Gastroesophageal sphincter (tissue), 4 donors: Measurements from ENCODE around the gene ZNF778. TPM values are rescaled to one million over a fixed set of nuclear protein-coding genes. Genes with fewer than 3 reads are reported as not detected.

Experiments
- ATAC-seq: fragments of 150-250 bp; one replicate; pipeline ENCODE4 v1.9.1; 2016; ENCODE audit warnings: mild to moderate bottlenecking, moderate library complexity
- H3K27ac ChIP-seq, 4 donors: fragments of 200-600 bp; sonication (generic) in 3 of 4; 1 replicate in 3 of 4; 2 replicates in 1 of 4; pipeline ENCODE4 v1.5.1; 2016 to 2019
- H3K27me3 ChIP-seq: fragments of 200-600 bp; sonication (generic); one replicate; pipeline ENCODE4 v1.5.1; 2019
- H3K36me3 ChIP-seq, 2 donors: fragments of 200-600 bp; sonication (generic); one replicate each; pipeline ENCODE4 v1.5.1; 2019; ENCODE audit warnings: control low read depth in 1 of 2
- H3K4me1 ChIP-seq, 3 donors: fragments of 200-600 bp; sonication (generic); 1 replicate in 2 of 3; 2 replicates in 1 of 3; pipeline ENCODE4 v1.5.1; 2016 to 2019; ENCODE audit warnings: control low read depth in 2 of 3
- H3K4me3 ChIP-seq, 2 donors: fragments of 200-600 bp; sonication (generic); one replicate each; pipeline ENCODE4 v1.5.1; 2019; ENCODE audit warnings: mild to moderate bottlenecking in 1 of 2, moderate library complexity in 1 of 2
- H3K9me3 ChIP-seq, 3 donors: fragments of 200-600 bp; sonication (generic); one replicate each; pipeline ENCODE4 v1.5.1; 2017 to 2019; ENCODE audit warnings: control low read depth in 2 of 3
- EP300 ChIP-seq: sonication (generic); formaldehyde crosslinking; IDR thresholded peaks from one replicate; pipeline ENCODE4 v1.6.1; 2017; ENCODE audit warnings: antibody characterized with exemption, mild to moderate bottlenecking
- POLR2A ChIP-seq, 2 donors: fragments of 450-650 bp; IDR thresholded peaks; one replicate each; pipeline ENCODE4 v1.6.1; 2017; ENCODE audit warnings: antibody characterized with exemption in 2 of 2, mild to moderate bottlenecking in 2 of 2, moderate library complexity in 1 of 2
- POLR2AphosphoS5 ChIP-seq: sonication (generic); formaldehyde crosslinking; IDR thresholded peaks from one replicate; pipeline ENCODE4 v1.6.1; 2017; ENCODE audit warnings: antibody characterized with exemption
- whole genome bisulfite sequencing, 2 donors: methylation state at CpG; one replicate each; pipeline ENCODE4 v1.1.5; 2018; ENCODE audit warnings: low coverage in 1 of 2; 5-methylcytosine and 5-hydroxymethylcytosine counted together
- total RNA-seq, 4 donors: library from RNA; depleted of rRNA; stranded (reverse); fragments of >200 nt; gene quantifications; one replicate each; pipeline ENCODE4 v1.1.0, GENCODE V29; 2016
- TF ChIP-seq, protein P1 (sequence below), 4 experiments: fragments of 200-600 bp in 2 of 4; fragments of 450-650 bp in 2 of 4; sonication (generic) in 1 of 4; IDR thresholded peaks; one replicate each; pipeline ENCODE4 v1.5.1; 2017 to 2019; ENCODE audit warnings: antibody characterized with exemption in 4 of 4, mild to moderate bottlenecking in 2 of 4, moderate library complexity in 2 of 4

The ZNF778 gene
- total RNA-seq, 4 donors from 2014 or later, result 11.1 to 28.0 (median 12.4) TPM

DNA sequence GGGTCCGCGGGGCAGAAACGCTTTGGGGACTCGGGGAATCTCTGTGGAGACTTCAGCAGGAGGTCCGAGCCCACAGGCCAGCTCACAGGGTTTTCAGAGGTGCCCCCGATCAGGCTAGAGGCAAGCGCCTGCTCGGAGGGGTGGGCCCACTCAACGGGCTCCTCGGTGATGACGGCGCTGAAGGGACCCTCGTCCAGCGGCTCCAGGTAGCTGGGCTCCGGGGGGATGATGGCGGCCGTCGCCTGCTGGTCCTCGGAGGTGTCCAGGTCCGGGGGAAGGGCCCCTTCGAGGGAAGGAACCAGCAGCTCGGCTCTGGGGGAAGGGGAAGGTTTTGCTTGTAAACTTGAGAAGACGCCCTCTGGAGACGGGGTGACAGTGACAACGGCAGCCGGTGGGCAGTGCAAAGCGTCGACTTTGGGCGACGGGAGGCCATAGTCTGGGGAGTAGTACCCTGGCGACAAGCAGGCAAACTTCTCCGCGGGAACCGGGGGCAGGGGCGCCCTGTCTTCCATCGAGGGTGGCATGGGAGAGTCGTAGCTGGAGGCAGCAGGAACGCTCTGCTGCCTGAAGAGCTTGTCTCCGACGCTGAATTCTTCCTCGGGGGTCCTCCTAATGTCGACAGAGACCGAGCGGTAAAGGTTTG is 63.2 kb downstream of the ZNF778 start:
- TF ChIP-seq EP300, result no peak
- no peak for TF ChIP-seq POLR2AphosphoS5
- TF ChIP-seq POLR2A (IDR thresholded peaks at IDR 0.05), result no peak
- TF ChIP-seq, protein P1, sequence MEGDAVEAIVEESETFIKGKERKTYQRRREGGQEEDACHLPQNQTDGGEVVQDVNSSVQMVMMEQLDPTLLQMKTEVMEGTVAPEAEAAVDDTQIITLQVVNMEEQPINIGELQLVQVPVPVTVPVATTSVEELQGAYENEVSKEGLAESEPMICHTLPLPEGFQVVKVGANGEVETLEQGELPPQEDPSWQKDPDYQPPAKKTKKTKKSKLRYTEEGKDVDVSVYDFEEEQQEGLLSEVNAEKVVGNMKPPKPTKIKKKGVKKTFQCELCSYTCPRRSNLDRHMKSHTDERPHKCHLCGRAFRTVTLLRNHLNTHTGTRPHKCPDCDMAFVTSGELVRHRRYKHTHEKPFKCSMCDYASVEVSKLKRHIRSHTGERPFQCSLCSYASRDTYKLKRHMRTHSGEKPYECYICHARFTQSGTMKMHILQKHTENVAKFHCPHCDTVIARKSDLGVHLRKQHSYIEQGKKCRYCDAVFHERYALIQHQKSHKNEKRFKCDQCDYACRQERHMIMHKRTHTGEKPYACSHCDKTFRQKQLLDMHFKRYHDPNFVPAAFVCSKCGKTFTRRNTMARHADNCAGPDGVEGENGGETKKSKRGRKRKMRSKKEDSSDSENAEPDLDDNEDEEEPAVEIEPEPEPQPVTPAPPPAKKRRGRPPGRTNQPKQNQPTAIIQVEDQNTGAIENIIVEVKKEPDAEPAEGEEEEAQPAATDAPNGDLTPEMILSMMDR (IDR thresholded peaks at IDR 0.05), result no peak

GRCh38 chr16:89281189-89281577 is 63.7 kb downstream of the ZNF778 start:
- TF ChIP-seq POLR2AphosphoS5, result no peak
- TF ChIP-seq, protein P1 (IDR thresholded peaks at IDR 0.05), result no peak
- TF ChIP-seq EP300, result no peak
- H3K9me3 ChIP-seq, result no peaks in the 10 kb centered on the region

More for the DNA sequence above, 63.2 kb downstream of the ZNF778 start:
- no peaks in the 10 kb centered on the region for H3K9me3 ChIP-seq
- WGBS, 2 donors, result 100% methylated on average over 1 of the region's 44 CpGs
- no peak overlapping the region for H3K4me3 ChIP-seq
- H3K27me3 ChIP-seq, result no peaks in the 10 kb centered on the region
- ATAC-seq, result no peak
- H3K4me1 ChIP-seq, result no peaks in the 10 kb centered on the region
- H3K36me3 ChIP-seq, result peaks cover 0 to 96% of the 10 kb centered on the region in 2 donors
- no peak overlapping the region for H3K27ac ChIP-seq

GRCh38 chr16:89281829-89282228 is 64.3 kb downstream of the ZNF778 start:
- Histone ChIP-seq H3K9me3 (no peaks in the 10 kb centered on the region), H3K4me3 (no peak overlapping the region), H3K27ac (no peak overlapping the region), H3K4me1 (no peaks in the 10 kb centered on the region), H3K27me3 (no peaks in the 10 kb centered on the region), H3K36me3 (peaks cover 0 to 96% of the 10 kb centered on the region in 2 donors)
- WGBS, 2 donors, result 85 to 97% methylated on average over 2 to 20 of the region's 20 CpGs
- no peak for ATAC-seq
- TF ChIP-seq EP300 (no peak), POLR2AphosphoS5 (no peak), POLR2A (IDR thresholded peaks at IDR 0.05) (no peak)
- TF ChIP-seq, protein P1 (IDR thresholded peaks at IDR 0.05), result no peak

More at GRCh38 chr16:89281189-89281577, 63.7 kb downstream of the ZNF778 start:
- 100% methylated on average over 3 of the region's 28 CpGs; no CpG with 5 or more reads in 1 of the 2 donors for WGBS, 2 donors
- Histone ChIP-seq H3K27ac (no peak overlapping the region), H3K4me1 (no peaks in the 10 kb centered on the region), H3K27me3 (no peaks in the 10 kb centered on the region), H3K4me3 (no peak overlapping the region), H3K36me3 (peaks cover 0 to 96% of the 10 kb centered on the region in 2 donors)
- ATAC-seq, result no peak

GRCh38 chr16:89282523-89282922 is 65.0 kb downstream of the ZNF778 start:
- Histone ChIP-seq H3K36me3 (peaks cover 0 to 96% of the 10 kb centered on the region in 2 donors), H3K9me3 (no peaks in the 10 kb centered on the region), H3K4me1 (no peaks in the 10 kb centered on the region), H3K4me3 (no peak overlapping the region), H3K27me3 (no peaks in the 10 kb centered on the region), H3K27ac (no peak overlapping the region)
- no peak for ATAC-seq
- no peak for TF ChIP-seq POLR2AphosphoS5
- WGBS, 2 donors, result 90 to 91% methylated on average over 7 to 18 of the region's 18 CpGs

GRCh38 chr16:89283449-89283848 is 65.9 kb downstream of the ZNF778 start:
- peaks cover 0 to 96% of the 10 kb centered on the region in 2 donors for H3K36me3 ChIP-seq

More at GRCh38 chr16:89283449-89283848, 65.9 kb downstream of the ZNF778 start:
- 82 to 87% methylated on average over 15 to 20 of the region's 20 CpGs for WGBS, 2 donors
- no peak for ATAC-seq
- no peaks in the 10 kb centered on the region for H3K9me3 ChIP-seq
- TF ChIP-seq POLR2A (IDR thresholded peaks at IDR 0.05) (no peak), EP300 (no peak), POLR2AphosphoS5 (no peak)
- TF ChIP-seq, protein P1 (IDR thresholded peaks at IDR 0.05), result no peak
- no peak overlapping the region for H3K27ac ChIP-seq
- H3K4me3 ChIP-seq, result no peak overlapping the region
- H3K27me3 ChIP-seq, result no peaks in the 10 kb centered on the region
- no peaks in the 10 kb centered on the region for H3K4me1 ChIP-seq
